IMR-90 (cell line): Measurements from ENCODE around the gene GYS1.

Experiments used
- BHLHE40 ChIP-seq: fragments of 150-350 bp; IDR thresholded peaks from 2 replicates; pipeline ENCODE4 v1.6.1; 2016; ENCODE audit warnings: mild to moderate bottlenecking, low read depth, low read length
- CHD1 ChIP-seq: IDR thresholded peaks from 2 replicates; pipeline ENCODE4 v1.6.1; 2012; ENCODE audit warnings: low read depth, low read length, improper control_type of control experiment
- CTCF ChIP-seq: conservative IDR thresholded peaks from 2 replicates; pipeline ENCODE4 v1.5.1; 2012; ENCODE audit warnings: mild to moderate bottlenecking, low read depth, low read length, improper control_type of control experiment
- POLR2A ChIP-seq: IDR thresholded peaks from 2 replicates; pipeline ENCODE4 v1.6.1; 2012; ENCODE audit warnings: mild to moderate bottlenecking, low read depth, low read length

GRCh38 chr19:48964205-48965039 lies 28.7 kb downstream of the GYS1 start:
- TF ChIP-seq CTCF (no peak), POLR2A (no peak), BHLHE40 (no peak), CHD1 (no peak)
